GM12891 (cell line): Measurements from ENCODE around the gene TSHZ2.

ENCODE experiments used
- PAX5 ChIP-seq: IDR thresholded peaks from 2 replicates; pipeline ENCODE4 v1.6.1; 2011; ENCODE audit warnings: low read length, moderate library complexity, mild to moderate bottlenecking; ENCODE audit not compliant: insufficient read depth, severe bottlenecking
- POLR2A ChIP-seq: IDR thresholded peaks from 2 replicates; pipeline ENCODE4 v1.6.1; 2011; ENCODE audit warnings: low read depth, low read length, control low read depth
- POLR2AphosphoS5 ChIP-seq: IDR thresholded peaks from 2 replicates; pipeline ENCODE4 v1.6.1; 2011; ENCODE audit warnings: low read depth, low read length, control low read depth
- POU2F2 ChIP-seq: IDR thresholded peaks from 2 replicates; pipeline ENCODE4 v1.6.1; 2011; ENCODE audit warnings: low read depth, mild to moderate bottlenecking, control low read depth, low read length, moderate library complexity
- TAF1 ChIP-seq: IDR thresholded peaks from 2 replicates; pipeline ENCODE4 v1.6.1; 2011; ENCODE audit warnings: low read depth, low read length, control low read depth

- TF ChIP-seq POLR2A (no peak), POLR2AphosphoS5 (no peak), POU2F2 (no peak), PAX5 (no peak), TAF1 (no peak)
Measured at GRCh38 chr20:52996658-52997057, 24.5 kb downstream of the TSHZ2 start.
